Fibroblast of mammary gland (primary cell): ENCODE results near the gene PLLP.
A peak's percentile ranks its signal among the peaks of the same experiment; 100 is the strongest.

Source experiments
- DNase-seq: peaks from one replicate; pipeline ENCODE4 v3.0.0-alpha.2; 2010; ENCODE audit warnings: low read depth
- H3K4me3 ChIP-seq: 2 replicates; pipeline ENCODE4 v1.5.1; 2011; ENCODE audit warnings: low read depth, mild to moderate bottlenecking, low read length, moderate library complexity; ENCODE audit not compliant: control insufficient read depth
- CTCF ChIP-seq: conservative IDR thresholded peaks from 2 replicates; pipeline ENCODE4 v1.5.1; 2011; ENCODE audit warnings: low read depth, low read length, inconsistent platforms; ENCODE audit not compliant: control insufficient read depth, insufficient read depth

PLLP gene

GRCh38 chr16:57284209-57284951 is at the start of gene PLLP:
TSS of gene PLLP (minus strand) at chr16:57284672. CDS start at chr16:57284540, 132 bp downstream.
- peak within 1 kb of the TSS; percentile 31 for H3K4me3 ChIP-seq
- DNase-seq: no peak
- no peak for TF ChIP-seq CTCF

GRCh38 chr16:57333402-57333801 is 48.9 kb upstream of the PLLP start:
- no peak overlapping the region for H3K4me3 ChIP-seq
- no peak for TF ChIP-seq CTCF
- no peak for DNase-seq

- TF ChIP-seq CTCF: no peak
- no peak for DNase-seq
- H3K4me3 ChIP-seq: no peak overlapping the region
These were observed 46.9 kb upstream of the PLLP start for GRCh38 chr16:57331355-57331754.

GRCh38 chr16:57329718-57330327 is 45.4 kb upstream of the PLLP start:
- DNase-seq: no peak
- H3K4me3 ChIP-seq: no peak overlapping the region
- TF ChIP-seq CTCF: no peak

GRCh38 chr16:57325458-57325857 is 41.0 kb upstream of the PLLP start:
- peak; percentile 29 for DNase-seq
- H3K4me3 ChIP-seq: no peak overlapping the region
- no peak for TF ChIP-seq CTCF

GRCh38 chr16:57324749-57325148 is 40.3 kb upstream of the PLLP start:
- H3K4me3 ChIP-seq: no peak overlapping the region
- TF ChIP-seq CTCF: no peak
- no peak for DNase-seq
